GM11168 (cell line): Measurements from ENCODE around the gene MYO5B.

ENCODE experiments used
- in situ Hi-C: fragments of 300-500 bp; cut with MboI; formaldehyde crosslinking; loops from one replicate; pipeline ENCODE4 v1.12.0; 2022; ENCODE audit warnings: low sequenced_read_pairs; ENCODE audit not compliant: unreplicated experiment

MYO5B gene

DNA sequence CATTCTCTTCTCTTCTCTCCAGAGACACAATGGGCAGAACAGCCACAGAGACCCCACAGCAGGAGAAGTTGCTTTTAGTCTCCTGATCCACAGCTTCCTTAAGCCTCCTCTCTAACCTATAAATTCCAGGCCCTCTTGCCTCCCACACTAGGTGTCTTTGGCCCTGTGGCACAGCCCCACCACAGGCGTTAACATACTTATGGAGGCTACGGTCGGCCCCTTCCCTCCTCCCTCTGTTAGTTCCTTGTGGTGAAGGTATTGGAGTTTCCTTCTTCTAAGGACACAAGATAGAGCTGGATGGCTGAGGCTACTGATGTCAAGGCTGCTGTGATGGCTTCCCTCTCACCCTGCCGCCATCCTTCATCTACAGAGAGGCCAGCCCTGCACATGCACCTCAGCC lies 258.1 kb downstream of the MYO5B start:
- in situ Hi-C loops = no loop called here

DNA sequence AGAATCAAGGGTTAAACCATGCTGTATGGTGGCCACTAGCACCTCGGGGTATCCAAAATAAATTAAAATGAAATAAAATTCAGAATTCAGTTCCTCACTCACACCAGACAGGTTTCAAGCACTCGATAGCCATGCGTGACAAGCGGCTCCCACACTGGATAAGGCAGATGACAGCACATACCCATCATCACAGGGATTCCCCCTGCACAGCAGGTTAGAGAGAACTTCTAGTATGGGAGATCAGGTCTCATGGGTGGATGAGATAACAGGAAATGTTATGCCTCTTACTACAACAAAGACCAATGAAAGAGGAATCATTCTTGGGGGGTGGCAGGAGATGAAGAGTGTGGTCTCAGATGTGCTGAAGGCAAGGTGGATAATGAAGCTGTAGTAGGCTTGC lies 259.7 kb downstream of the MYO5B start:
- in situ Hi-C loops = no loop called here

DNA sequence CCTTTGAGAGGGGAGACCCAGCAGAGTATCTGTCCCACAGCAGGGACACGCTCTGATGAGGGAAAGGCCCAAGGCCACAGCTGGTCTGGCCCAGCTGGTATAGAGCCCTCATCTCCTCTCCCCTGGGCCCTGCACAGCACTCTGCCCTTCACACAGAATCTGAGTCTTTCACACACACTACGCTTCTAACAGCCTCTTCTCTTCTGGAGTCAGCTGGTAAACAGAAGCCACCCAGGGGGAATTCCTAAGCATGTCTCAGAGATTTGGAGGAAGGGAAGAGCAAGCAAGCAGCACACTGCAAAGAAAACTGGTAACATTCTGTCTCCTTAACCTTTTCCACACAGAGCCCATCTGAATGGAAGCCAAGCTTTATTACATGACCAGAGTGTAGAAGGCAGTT lies 260.5 kb downstream of the MYO5B start:
- in situ Hi-C loops = no loop called here

DNA sequence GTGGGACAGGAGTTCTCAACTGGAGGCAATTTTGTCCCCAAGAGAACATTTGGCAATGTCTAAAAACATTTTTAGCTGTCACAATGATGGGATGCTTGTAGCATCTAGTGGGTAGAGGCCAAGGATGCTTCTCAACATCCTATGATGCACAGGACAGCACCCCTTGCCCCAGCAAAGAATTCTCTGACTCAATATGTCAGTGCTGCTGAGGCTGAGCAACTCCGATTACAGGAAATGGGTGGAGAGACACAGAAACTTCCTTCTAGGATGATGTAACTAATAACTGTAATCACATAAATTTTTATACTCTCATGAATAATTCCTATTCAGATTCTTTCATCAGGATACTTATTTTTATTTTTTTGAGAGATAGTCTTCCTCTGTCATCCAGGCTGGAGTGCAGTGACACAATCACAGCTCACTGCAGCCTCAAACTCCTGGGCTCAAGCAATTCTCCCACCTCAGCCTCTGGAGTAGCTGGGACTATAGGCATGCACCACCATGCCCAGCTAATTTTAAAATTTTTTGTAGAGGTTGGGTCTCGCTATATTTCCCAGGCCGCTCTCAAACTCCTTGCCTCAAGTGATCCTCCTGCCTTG lies 261.3 kb downstream of the MYO5B start:
- in situ Hi-C loops = no loop called here

DNA sequence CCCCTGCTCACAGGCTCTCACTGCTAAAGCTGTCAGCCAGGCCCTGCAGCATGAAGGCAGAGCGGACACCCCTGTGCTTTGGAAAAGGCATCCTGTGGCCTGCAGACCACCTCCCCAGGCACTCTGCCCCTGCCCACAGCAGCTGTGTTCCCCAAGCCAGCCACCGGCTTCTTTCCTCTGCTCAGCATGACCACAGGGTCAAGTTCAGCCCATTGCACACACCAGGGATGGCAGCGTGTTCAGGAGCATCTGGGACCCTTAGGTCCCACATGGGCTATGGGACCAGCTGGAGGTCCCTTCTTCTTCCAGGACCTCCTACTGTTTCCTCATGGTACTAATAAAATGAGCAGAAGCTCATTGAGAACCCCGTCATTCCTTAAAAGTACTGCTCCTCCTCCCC lies 263.2 kb downstream of the MYO5B start:
- in situ Hi-C loops = no loop called here

DNA sequence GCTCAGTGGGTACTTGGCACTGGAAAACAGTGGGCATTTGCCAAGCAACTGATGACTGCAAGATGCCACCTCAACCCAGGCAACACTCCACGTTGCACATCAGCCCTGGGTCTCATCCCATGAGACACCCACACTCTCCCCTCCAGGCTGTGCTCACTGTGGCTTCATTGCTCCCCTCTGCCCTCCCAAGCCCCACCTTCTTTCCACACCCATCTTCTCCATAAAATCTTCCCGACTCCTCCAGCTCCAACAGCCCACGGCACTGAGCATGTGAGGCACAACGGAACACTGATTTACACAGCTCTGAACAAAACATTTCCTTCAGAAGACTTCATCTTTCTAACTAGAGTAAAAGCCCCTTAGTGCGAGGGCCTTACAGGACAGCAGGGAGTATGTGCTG lies 263.8 kb downstream of the MYO5B start:
- in situ Hi-C loops = no loop called here

DNA sequence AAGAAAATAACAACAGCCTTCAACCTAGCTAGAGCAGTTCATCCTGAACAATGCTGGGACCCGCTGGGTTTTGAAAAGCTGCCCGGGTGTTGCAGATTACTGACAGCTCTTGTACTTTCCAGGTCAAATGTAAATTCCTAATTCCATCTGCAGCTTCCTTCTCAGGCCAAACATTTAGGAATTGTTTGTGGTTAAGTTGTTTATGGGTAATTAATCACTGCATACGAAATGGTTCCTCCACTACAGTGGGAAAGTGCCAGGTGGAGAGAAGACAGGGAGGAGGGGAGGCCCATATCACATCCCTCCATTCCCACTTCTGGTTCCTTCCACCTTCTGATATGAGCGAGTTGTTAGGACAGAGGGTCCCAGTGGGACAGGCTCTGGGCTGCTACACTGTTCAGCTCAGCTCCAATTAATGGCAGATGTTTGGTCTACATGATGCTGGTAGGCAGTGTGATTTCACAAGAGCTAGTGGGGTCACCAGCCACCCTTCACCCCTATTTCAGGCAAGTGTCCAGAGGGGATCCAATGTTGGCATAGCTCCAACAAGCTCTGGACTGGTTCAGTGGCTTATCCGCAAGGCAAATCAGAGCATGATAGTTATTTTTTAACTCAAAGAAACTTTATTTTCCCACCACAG lies 268.7 kb downstream of the MYO5B start:
- in situ Hi-C loops = loop anchor here (5.0 kb wide), 1 partner anchor 34 kb away; no protein-coding TSS in a partner anchor

DNA sequence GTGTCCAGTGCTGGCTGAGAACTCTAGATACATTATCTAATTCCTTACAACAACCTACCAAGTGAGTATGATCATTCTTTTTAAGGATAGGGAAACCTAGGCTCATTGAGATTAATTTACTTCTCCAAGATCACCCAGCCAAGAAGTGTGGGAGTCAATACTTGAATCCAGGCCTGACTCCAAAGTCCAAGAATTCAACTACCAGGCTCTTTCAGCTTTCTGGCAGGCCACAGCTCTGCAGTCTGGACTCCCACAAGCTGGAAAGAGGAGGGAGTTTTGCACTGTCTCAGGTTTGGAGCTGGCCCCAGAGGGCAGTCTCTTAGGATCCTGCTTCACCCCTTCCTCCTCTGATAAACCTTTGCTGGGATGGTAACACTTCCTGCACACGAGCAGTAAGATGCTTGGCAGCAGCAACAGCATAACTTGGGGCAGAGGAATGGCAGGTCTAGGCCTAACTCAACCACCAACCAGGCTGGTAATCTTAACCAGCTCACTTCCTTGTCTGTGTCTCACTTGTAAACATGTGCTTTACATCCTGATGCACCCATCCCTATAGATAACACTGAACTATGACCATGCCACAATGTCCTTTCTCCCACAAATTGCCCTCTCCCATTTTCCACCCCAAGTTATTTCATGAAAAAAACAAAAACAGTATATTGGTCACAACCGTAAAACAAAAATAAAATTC lies 270.5 kb downstream of the MYO5B start:
- in situ Hi-C loops = no loop called here

DNA sequence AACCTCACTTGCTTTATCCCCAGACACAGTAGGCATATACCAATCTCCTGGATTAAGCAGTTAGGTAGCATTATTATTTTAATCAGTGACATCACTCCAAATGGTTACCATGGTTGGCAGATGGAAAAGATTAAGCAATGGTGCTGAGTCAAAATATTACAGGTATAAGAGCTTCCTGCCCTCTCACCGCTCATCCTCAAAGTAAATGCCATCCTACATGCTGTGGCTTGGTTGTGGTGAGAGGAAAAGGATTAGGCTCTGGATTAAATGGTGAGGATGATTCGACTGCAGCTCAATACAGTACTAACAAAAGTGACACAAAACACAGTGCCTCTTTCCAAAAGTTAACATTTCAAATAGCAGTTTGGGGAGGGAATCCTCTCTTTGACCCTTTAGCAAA lies 272.7 kb downstream of the MYO5B start:
- in situ Hi-C loops = no loop called here

DNA sequence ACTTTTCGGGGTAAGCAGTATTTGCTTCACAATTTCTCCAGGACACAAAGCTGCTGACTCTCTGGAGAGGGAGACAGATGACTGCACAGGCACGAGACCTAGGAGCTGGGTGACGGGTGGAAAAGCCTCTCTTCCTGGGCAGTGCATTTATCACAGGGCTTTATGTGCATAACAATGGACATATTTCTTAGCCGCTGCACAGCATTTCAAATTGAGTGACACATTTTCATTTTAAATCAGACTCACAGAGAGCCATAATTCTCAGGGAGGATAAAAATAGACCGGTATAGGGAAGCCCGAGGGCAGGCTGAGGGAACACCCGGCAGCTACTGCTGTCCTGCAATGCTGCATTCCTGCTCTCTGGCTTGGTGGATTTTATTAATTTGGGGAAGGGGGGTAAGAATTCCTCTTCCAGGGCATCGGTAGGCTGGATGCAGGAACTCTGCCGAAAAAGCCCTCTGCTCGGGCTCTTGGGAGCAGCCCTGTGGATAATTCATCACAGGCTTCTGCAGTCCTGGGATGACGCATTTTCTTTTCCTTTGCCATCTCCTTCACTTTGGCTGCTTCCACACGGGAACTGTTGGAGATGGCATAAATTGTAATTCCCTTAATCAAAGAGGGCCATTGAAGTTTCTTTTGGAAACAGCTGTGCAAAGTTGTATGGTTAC lies 273.5 kb downstream of the MYO5B start:
- in situ Hi-C loops = no loop called here

DNA sequence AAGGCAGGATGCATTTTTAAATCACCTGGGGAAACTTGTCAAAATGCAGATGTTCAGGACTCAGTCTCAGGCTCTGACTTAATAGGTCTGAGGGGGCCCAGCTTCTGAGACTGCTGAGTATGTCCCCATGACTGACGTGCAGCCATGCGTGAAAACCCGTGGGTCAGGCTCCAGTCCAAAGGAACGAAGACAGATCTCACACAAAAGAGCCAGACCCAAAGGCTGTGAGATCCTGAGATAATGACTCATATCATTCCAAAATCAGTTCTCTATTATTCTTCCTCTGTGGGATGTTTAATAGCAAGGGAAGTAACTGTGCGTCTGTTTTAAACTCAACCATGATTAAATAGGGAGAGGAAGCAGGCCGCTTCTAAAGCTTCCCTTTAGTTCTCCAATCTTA lies 274.2 kb downstream of the MYO5B start:
- in situ Hi-C loops = no loop called here

DNA sequence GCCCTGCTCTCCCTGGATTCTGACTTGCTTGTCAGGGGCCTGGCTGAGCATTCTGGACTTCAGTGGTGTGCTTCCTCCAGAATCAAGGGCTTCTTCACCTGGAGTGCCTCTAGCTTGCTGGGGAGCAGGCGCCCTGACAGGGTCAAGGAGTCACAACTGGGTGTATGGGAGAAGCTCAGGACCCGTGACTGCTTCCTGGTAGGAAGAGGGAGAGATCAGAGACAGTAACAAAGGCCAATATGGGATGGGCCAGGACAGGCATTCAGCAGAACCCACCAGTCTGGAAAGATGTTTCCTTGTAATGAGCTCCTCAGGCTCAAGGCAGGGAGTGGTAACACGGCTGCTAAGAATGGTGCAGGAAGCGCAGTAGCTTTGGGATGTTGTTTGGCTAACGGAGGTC lies 277.2 kb downstream of the MYO5B start:
- in situ Hi-C loops = no loop called here

DNA sequence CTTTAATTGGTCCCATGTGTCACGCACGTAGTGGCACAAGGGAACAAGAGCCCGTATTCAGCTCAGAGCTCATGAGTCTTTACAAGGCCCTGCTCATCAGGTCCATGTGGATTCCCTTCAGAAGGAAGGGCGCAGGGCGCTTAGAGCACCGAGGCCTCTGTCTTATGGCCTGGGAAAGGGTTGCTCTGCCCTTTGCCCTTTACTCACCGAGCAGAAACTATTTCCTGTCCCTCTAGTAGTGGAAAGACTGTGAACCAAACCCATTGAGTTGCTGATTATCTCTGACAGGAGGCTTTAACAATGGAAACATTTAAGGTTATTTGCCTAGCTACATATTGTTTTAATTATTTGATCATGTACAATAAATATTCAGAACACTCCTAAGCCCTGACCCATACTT lies 279.6 kb downstream of the MYO5B start:
- in situ Hi-C loops = no loop called here

DNA sequence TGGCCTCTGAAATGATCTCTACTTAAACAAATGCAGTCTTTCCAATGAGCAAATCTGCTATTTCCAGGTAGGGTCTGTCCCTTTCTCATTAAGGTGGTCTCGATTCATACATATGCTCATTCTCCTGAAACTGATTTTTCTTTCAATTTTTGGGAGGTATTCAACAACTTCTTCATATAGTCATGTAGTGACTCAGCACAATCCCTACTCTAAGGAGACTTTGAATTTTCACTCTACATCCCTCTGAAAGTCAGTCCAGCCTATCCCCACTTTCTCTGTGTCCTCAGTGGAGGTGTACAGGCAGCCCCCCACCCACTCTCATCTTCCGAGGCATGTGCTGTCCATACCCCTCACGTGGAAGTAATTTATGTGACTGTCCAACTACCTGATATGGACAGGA lies 281.7 kb downstream of the MYO5B start:
- in situ Hi-C loops = no loop called here

DNA sequence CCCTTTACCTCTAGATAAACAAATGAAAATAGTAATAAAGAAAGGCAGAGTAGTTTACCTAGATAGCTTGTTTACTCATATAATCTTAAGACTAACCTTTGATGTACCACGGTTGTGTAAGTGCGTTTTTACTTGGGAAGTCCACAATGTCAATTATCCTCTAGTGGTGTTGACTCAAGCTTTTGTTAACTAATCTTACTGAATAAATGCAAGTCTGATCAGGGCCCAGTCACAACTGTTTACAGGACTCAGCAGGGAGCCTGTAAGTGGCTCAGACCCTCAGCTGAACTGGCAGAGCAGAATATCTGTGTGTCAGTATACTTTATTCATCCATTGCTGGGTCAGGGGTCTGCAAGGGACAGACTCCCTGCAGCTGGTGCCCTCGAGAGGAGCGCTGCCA lies 283.5 kb downstream of the MYO5B start:
- in situ Hi-C loops = no loop called here

DNA sequence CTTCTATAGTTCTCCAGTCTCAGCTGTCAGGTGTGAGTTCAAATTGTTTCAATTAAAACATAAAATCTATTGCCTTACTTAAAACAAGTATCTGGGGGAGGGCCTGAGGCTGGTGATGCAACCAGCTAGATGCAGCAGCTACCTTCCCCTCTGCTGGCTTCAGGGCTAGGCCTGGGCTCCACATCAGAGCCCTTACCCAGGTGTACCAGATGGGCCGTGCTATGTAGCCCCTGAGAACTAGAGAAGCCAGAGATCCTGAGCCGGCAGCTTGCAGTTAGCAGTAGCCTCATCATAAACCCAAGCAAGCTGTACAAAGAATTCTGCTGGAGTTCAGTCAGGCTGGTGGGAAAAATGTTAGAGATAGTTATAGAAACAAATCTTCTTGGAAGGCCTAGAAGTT lies 284.0 kb downstream of the MYO5B start:
- in situ Hi-C loops = no loop called here

DNA sequence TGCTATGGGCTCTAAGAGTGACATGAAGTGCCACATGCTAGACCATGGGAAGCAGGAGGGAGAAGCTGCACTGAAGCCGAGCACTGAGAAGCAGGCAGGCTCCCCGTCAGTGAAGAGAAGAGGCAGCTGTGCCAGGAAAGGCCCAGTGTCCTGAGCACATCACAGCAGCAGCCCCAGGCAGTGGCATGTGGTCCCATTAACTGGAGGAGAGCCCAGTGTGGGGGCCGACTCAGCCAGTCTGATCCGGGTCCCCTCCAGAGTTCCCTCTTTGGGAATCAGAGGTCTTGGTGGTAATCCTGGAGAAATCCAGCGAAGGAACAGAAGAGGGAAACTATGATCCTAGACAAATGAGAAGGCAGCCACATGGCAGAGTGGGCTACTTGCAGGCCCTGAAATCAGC lies 284.9 kb downstream of the MYO5B start:
- in situ Hi-C loops = no loop called here

DNA sequence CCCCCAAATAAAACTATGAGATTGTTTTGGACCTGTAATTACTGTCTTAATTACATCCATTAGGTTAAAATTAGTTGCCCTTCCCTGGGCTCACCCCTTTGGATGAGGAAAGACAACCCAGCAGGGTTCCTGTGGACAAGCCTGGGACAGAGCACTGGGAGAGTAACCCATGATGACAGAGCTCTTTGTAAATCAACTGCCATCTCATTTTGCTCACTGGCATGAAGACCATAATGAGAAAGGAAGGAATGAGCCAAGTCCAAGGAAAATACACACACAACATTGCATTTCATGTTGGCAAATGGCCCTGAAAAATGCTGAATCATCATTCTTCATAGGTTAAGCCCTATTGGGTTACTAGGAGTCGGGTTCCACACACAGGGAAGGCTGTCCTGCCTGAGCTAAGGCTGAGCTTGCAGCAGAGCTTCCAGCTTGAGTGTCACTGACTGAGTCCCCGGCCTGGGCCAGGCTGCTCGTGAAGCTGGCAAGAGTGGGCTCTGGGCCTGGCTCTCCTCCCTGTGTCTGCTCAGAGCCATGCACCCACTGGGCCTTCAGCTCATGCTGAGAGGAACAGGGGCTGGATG lies 287.5 kb downstream of the MYO5B start:
- in situ Hi-C loops = no loop called here

DNA sequence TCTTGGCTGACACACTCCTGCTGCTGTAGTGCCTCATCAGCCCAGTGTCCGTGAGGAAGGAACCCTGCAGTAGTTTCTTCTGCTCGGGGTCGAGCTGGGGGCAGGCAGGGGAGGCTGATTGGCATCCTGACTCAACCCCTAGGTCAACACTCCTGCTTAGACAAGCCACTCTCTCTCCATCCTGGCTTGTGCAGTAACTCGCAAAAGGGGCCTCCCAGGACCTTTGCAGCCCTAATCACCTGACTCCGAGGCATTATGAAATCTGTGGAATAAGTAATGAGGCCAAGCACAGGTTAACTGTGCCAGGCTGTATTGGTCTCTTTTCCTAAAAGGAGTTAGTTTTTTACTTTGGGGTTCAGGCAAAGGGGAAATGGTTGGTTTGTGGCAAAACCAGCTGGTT lies 289.2 kb downstream of the MYO5B start:
- in situ Hi-C loops = no loop called here

DNA sequence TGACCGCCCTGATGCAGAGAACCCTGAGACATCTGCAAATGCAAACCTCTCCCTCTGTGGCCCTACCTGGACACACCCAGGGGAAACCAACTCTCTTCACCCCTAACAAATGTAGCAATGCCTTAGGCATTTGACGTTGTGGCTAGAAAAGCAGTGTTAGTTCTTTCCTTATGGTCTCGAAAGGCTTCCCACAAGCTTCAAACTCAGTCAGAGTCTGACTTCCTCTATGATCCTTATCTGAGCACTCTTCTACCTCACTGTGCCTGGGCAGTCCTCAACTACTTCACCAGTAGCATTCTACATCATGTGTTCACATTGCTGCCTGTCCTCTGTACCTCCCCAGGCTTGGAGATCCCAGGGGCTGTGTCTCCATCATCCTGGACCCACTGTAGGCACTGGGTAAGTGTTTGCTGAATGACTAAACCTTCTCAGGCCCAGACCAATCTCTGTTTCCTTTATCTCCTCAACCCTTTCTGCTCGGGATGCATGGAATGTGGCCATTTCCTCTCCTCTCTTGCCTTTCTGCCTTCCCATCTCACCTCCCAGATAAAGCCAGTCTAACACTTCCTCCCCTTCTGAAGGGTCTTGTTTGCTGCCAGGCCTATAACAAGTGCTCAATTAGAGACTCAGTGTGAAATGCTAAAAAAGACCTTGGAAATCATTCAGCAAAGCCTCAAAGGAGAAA lies 289.9 kb downstream of the MYO5B start:
- in situ Hi-C loops = no loop called here
